Left colon (tissue), 2 donors: ENCODE data around the gene SLC15A5. TPM values are rescaled to one million over a fixed set of nuclear protein-coding genes. Genes with fewer than 3 reads are reported as not detected.

Experiments used
- ATAC-seq: fragments of 200-7000 bp; cut with Tn5 transposase; one replicate; pipeline ENCODE4 v1.9.1; 2020; ENCODE audit warnings: mild to moderate bottlenecking, moderate library complexity
- DNase-seq, 2 donors: peaks; one replicate each; pipeline ENCODE4 v3.0.0-alpha.2; 2020
- intact Hi-C, 2 donors: fragments of 100-400 bp; cut with DNase I in 1 of 2; cut with micrococcal nuclease in 1 of 2; formaldehyde crosslinking; loops; one replicate each; pipeline versions ENCODE4 v1.11.2 to v1.14.0; 2022; cut with DNase I, micrococcal nuclease
- total RNA-seq, 2 donors: library from RNA; stranded (reverse); fragmentation: NEBNext Ultra II Directional; extraction: Animal tissue kit (Norgen Biotek cat#: 25700); gene quantifications; one replicate each; pipeline ENCODE4 v1.2.1, GENCODE V29; 2021
- donor health status: DM: no; HTN: no; CAD: no.
- donor health status: DM: yes; HTN: yes; CAD: no.

The SLC15A5 gene
- total RNA-seq, 2 donors from 2014 or later, result not detected

GRCh38 chr12:16271062-16271461, 6.4 kb downstream of the SLC15A5 start:
- intact Hi-C loops, result no loop called here
- ATAC-seq (no peak), DNase-seq (no peak)

- ATAC-seq (no peak), DNase-seq (no peak)
These were observed 7.5 kb downstream of the SLC15A5 start for GRCh38 chr12:16269946-16270345.

GRCh38 chr12:16266085-16266484, 11.4 kb downstream of the SLC15A5 start:
- no peak for DNase-seq
- no peak for ATAC-seq
- intact Hi-C loops, result no loop called here

More at GRCh38 chr12:16269946-16270345, 7.5 kb downstream of the SLC15A5 start:
- intact Hi-C loops, result no loop called here

GRCh38 chr12:16261944-16262475, 15.5 kb downstream of the SLC15A5 start:
- ATAC-seq (no peak), DNase-seq (no peak)
- intact Hi-C loops, result no loop called here

GRCh38 chr12:16260206-16260605, 17.3 kb downstream of the SLC15A5 start:
- DNase-seq, result no peak
- no peak for ATAC-seq
- intact Hi-C loops, result no loop called here

- intact Hi-C loops, result no loop called here
- DNase-seq (no peak), ATAC-seq (no peak)
These were observed 18.5 kb downstream of the SLC15A5 start for GRCh38 chr12:16258963-16259362.

- intact Hi-C loops, result no loop called here
- no peak for DNase-seq
- ATAC-seq, result peak; percentile 42
These were observed 31.2 kb downstream of the SLC15A5 start for GRCh38 chr12:16246264-16246663.

- peak; percentile 98 for ATAC-seq
- intact Hi-C loops, result no loop called here
- peak; percentile 5 to 26 for DNase-seq
These were observed 32.3 kb downstream of the SLC15A5 start for GRCh38 chr12:16245209-16245608.

GRCh38 chr12:16243487-16244412, 33.7 kb downstream of the SLC15A5 start:
- intact Hi-C loops, result no loop called here
- ATAC-seq, result no peak
- DNase-seq, result no peak

GRCh38 chr12:16241346-16241745, 36.1 kb downstream of the SLC15A5 start:
- intact Hi-C loops, result no loop called here

GRCh38 chr12:16238661-16239060, 38.8 kb downstream of the SLC15A5 start:
- intact Hi-C loops, result no loop called here
- DNase-seq (no peak), ATAC-seq (no peak)

More at GRCh38 chr12:16241346-16241745, 36.1 kb downstream of the SLC15A5 start:
- DNase-seq (no peak), ATAC-seq (no peak)

GRCh38 chr12:16229676-16230075, 47.8 kb downstream of the SLC15A5 start:
- intact Hi-C loops, result no loop called here
- DNase-seq (no peak), ATAC-seq (no peak)

GRCh38 chr12:16228067-16228466, 49.4 kb downstream of the SLC15A5 start:
- no peak for DNase-seq
- intact Hi-C loops, result no loop called here
- ATAC-seq, result peak; percentile 62

- ATAC-seq (peak; percentile 51), DNase-seq (no peak)
- intact Hi-C loops, result no loop called here
These were observed 51.8 kb downstream of the SLC15A5 start for GRCh38 chr12:16225692-16226091.

- intact Hi-C loops, result no loop called here
- DNase-seq (no peak), ATAC-seq (peak; percentile 45)
These were observed 53.3 kb downstream of the SLC15A5 start for GRCh38 chr12:16224196-16224595.

GRCh38 chr12:16221776-16222175, 55.7 kb downstream of the SLC15A5 start:
- intact Hi-C loops, result no loop called here
- ATAC-seq (no peak), DNase-seq (no peak)

GRCh38 chr12:16220120-16220519, 57.4 kb downstream of the SLC15A5 start:
- ATAC-seq, result no peak
- DNase-seq, result no peak
- intact Hi-C loops, result no loop called here

- DNase-seq, result no peak
- ATAC-seq, result peak; percentile 60
- intact Hi-C loops, result no loop called here
These were observed 58.3 kb downstream of the SLC15A5 start for GRCh38 chr12:16218934-16219751.

GRCh38 chr12:16218234-16218633, 59.3 kb downstream of the SLC15A5 start:
- no peak for ATAC-seq
- intact Hi-C loops, result no loop called here
- no peak for DNase-seq

GRCh38 chr12:16211731-16212130, 65.8 kb downstream of the SLC15A5 start:
- no peak for ATAC-seq
- intact Hi-C loops, result no loop called here
- DNase-seq, result no peak
